C4-2B (cell line): ENCODE measurements around the gene HAUS3.

Experiments used
- H3K27ac ChIP-seq: fragments of 450-650 bp; 2 replicates; pipeline ENCODE4 v1.5.1; 2017
- ZFX ChIP-seq: fragments of 450-650 bp; IDR thresholded peaks from 2 replicates; pipeline ENCODE4 v1.6.1; 2017
- TF ChIP-seq, protein P1 (sequence below): fragments of 450-650 bp; conservative IDR thresholded peaks from 2 replicates; pipeline ENCODE4 v1.5.1; 2017; ENCODE audit warnings: mild to moderate bottlenecking

The HAUS3 gene

DNA sequence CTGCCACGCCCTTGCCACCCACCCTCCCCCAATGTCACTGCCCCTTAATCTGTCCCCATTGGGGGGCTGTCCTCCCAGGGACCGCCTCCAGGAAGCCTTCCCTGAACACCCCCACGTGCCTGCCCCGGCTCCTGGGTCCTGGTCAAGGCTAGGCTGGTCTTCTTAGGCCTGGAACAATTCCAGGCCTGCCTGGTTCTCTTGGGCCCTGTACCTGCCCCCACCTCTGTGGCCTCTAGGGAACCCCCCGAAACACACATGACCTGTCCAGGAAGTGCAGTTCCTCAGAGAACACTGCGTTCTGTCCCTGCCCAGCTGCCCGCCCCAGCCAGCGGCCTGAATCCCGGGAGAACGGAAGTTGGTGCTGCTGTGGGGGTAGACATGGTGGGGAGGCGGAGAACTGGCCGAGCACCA is 14.9 kb upstream of the HAUS3 start:
- no peak for TF ChIP-seq ZFX
- TF ChIP-seq, protein P1, sequence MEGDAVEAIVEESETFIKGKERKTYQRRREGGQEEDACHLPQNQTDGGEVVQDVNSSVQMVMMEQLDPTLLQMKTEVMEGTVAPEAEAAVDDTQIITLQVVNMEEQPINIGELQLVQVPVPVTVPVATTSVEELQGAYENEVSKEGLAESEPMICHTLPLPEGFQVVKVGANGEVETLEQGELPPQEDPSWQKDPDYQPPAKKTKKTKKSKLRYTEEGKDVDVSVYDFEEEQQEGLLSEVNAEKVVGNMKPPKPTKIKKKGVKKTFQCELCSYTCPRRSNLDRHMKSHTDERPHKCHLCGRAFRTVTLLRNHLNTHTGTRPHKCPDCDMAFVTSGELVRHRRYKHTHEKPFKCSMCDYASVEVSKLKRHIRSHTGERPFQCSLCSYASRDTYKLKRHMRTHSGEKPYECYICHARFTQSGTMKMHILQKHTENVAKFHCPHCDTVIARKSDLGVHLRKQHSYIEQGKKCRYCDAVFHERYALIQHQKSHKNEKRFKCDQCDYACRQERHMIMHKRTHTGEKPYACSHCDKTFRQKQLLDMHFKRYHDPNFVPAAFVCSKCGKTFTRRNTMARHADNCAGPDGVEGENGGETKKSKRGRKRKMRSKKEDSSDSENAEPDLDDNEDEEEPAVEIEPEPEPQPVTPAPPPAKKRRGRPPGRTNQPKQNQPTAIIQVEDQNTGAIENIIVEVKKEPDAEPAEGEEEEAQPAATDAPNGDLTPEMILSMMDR, result no peak

DNA sequence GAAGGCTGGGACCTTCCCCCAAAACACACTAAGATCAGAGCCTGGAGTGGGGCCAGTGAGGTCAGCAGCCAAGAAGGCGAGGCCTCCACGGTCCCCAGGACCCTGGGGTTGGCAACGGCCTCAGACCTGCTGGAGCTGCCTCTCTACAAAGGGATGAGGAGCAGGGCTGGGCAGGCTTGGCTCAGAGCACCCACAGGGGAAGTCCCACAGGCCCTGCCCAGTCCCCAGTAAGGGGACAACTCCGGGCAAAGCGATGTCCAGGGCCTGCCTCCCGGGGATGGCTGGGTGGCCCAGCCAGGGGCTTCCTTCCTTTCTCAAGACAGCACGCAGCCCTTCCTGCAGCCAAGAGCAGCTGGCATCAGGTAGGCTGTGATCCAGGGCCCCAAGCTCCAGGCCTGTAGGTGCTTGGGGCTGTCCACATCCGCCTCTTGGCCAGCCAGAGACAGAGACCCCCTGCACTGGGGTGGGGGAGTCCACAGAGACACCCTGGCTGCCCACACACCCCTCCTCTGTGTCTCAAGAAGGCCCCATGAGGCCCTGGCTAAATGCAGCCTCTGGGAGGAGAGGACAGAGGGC is 14.3 kb upstream of the HAUS3 start:
- H3K27ac ChIP-seq, result no peak overlapping the region
- TF ChIP-seq, protein P1, result no peak
- no peak for TF ChIP-seq ZFX

More for the DNA sequence above, 14.9 kb upstream of the HAUS3 start:
- H3K27ac ChIP-seq, result no peak overlapping the region

DNA sequence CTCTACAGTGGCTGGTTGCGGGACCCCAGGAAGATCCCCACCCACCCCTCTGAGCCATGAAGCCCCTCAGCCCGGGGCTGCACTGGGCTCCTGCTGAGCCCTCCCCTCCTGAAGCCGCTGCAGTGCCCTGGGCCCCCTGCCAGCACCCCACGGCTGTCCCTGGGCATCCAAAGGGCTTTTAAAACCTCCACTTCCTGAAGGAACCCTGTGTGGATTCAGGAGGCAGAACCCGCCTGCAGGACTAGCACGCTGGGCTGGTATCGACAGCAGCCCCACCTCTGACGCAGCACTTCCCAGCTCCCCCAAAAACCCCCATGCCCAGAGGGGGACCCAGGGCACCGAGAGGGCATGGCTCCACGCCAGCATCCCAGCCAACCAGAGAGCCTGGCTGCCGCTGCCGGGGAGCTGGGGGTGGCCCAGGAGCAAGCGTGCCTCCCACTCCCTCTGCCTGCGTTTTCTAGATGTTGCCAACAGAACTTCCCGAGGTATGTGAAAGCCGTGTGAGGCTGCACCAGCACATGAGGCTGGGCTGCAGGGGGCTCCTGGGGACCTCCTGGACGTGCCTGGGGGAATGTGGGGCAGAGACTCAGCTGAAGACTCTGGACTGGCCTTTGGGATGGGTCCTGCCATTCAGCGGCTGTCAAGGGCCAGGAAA is 13.7 kb upstream of the HAUS3 start:
- H3K27ac ChIP-seq, result no peak overlapping the region

GRCh38 chr4:2254665-2255500 is 13.0 kb upstream of the HAUS3 start:
- H3K27ac ChIP-seq, result no peak overlapping the region
- no peak for TF ChIP-seq ZFX
- TF ChIP-seq, protein P1, result no peak

More for the DNA sequence above, 13.7 kb upstream of the HAUS3 start:
- no peak for TF ChIP-seq ZFX
- TF ChIP-seq, protein P1, result no peak

DNA sequence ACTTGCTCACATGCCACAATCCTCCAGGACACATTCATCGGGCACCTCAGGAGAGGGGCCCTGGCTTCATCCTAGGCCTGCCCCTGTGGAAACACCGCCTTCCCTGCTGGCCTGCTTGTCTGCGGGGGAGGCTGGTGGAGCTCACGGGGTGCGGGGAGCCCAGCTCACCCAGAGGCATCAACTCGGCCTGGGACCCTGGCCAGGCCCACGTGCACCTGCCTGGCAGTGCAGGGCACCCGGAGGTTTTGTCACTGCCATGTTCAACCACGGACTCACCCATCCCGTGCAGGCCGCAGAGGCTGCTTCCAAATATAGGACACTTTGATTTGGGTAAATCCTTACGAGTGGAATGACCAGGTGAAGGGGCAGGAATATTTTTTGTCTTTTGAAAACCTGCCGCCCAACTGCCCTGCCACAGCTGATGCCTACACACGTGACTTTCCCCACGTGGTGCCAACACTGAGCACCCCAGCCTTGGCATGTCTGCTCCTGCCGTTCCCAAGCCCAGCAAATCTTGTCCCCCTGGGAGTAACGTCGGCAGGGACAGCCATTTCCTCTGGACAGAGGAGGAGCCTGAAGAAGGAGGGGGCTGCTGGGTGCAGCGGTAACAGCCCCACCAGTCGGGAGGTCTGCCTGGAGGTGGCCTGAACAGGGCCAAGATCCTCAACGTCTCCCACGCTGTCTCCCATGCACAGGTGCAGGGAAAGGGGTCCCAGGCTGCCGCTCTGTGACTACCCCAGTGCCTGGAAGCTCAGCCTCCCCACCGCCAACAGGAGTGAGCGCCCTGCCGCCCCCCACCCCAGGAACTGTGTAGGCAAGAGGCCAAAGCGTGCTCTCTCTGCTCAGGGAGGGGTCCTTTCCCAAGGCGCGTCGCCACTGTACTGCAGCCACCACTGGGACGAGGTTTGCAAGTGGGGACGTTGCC is 11.5 kb upstream of the HAUS3 start:
- TF ChIP-seq ZFX, result no peak
- TF ChIP-seq, protein P1, result no peak
- H3K27ac ChIP-seq, result no peak overlapping the region

GRCh38 chr4:2252530-2253091 is 10.7 kb upstream of the HAUS3 start:
- no peak for TF ChIP-seq ZFX
- TF ChIP-seq, protein P1, result no peak
- no peak overlapping the region for H3K27ac ChIP-seq
